ENCODE measurements around the gene COQ8B. TPM values are rescaled to one million over a fixed set of nuclear protein-coding genes. Genes with fewer than 3 reads are reported as not detected.
A peak's percentile ranks its signal among the peaks of the same experiment; 100 is the strongest.

COQ8B gene
- total and polyA plus RNA-seq, 2 donors (not counting 1 experiment from before 2014, with no cell fraction given), result 58.9 to 62.6 TPM

DNA sequence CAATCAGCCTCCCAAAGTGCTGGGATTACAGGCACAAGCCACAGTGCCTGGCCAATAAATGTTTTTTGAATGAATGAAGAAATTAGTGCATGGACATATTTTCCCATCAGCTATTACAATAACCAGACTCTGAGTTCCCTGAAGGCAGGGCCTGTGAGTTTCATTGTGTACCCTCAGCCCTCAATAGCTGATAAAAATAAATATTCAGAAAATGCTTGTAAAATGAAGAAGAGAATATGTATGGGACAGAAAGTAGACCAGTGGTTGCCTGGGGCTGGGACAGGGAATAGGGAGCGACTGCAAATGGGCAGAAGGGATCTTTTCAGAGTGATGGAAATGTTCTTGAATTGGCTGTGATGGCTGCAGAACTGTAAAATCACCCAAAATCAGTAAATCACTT lies 55.1 kb downstream of the COQ8B start:
- H3K4me3 Mint-ChIP-seq, result no peak overlapping the region
- H3K27me3 ChIP-seq (replicated peaks in 1 of 4; ENCODE audit: control extremely low read depth in 1 of 4, control insufficient read depth in 3 of 4, insufficient read depth in 4 of 4, low read length in 3 of 4), result no peaks in the 10 kb centered on the region
- no peaks in the 10 kb centered on the region for H3K9me3 ChIP-seq (ENCODE audit: control extremely low read depth in 1 of 3, control insufficient read depth in 2 of 3, insufficient read depth in 1 of 3, low read length in 2 of 3)
- no peak overlapping the region for H3K9ac ChIP-seq (ENCODE audit: low read length)
- ATAC-seq (ENCODE audit: low read depth) (no peak), DNase-seq (no peak)
- H3K4me1 Mint-ChIP-seq, result peaks cover 19% of the 10 kb centered on the region
- no peaks in the 10 kb centered on the region for H3K36me3 ChIP-seq (replicated peaks in 1 of 2; ENCODE audit: control extremely low read depth in 1 of 2, control insufficient read depth in 1 of 2, extremely low read depth in 1 of 2, insufficient read depth in 2 of 2, low read length in 1 of 2)
- H3K27ac ChIP-seq (ENCODE audit: low read length in 2 of 2), result peak overlapping the region in 1 of 2 donors; percentile 12
- POLR2A ChIA-PET, result interaction anchor here (0.6 to 1.1 kb wide), 2 partner anchors 89 to 432 kb away, joined by 8 to 10 read pairs; partner anchors contain the start of gene SNRPA
- H3K4me3 ChIP-seq (ENCODE audit: control extremely low read depth in 1 of 5, extremely low read depth in 1 of 5, insufficient read depth in 1 of 5, low read depth in 2 of 5, low read length in 4 of 5), result no peak overlapping the region
- no peak overlapping the region for H3K27ac Mint-ChIP-seq
- CTCF ChIA-PET, result interaction anchor here (0.7 to 4.6 kb wide), 12 partner anchors 26 to 483 kb away, joined by 3 to 117 read pairs (median 8); partner anchors contain the start of genes ACTMAP, EGLN2, NUMBL and RAB4B
- no peaks in the 10 kb centered on the region for H3K27me3 Mint-ChIP-seq
- TF ChIP-seq, protein P1, sequence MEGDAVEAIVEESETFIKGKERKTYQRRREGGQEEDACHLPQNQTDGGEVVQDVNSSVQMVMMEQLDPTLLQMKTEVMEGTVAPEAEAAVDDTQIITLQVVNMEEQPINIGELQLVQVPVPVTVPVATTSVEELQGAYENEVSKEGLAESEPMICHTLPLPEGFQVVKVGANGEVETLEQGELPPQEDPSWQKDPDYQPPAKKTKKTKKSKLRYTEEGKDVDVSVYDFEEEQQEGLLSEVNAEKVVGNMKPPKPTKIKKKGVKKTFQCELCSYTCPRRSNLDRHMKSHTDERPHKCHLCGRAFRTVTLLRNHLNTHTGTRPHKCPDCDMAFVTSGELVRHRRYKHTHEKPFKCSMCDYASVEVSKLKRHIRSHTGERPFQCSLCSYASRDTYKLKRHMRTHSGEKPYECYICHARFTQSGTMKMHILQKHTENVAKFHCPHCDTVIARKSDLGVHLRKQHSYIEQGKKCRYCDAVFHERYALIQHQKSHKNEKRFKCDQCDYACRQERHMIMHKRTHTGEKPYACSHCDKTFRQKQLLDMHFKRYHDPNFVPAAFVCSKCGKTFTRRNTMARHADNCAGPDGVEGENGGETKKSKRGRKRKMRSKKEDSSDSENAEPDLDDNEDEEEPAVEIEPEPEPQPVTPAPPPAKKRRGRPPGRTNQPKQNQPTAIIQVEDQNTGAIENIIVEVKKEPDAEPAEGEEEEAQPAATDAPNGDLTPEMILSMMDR (IDR thresholded peaks at IDR 0.05), result no peak
- TF ChIP-seq EZH2 (IDR thresholded peaks at IDR 0.05; ENCODE audit: borderline replicate concordance, insufficient read depth, low read depth, low read length, poor library complexity, severe bottlenecking), result no peak
- peaks cover 11 to 15% of the 10 kb centered on the region in 2 donors for H3K4me1 ChIP-seq (ENCODE audit: control insufficient read depth in 2 of 2, insufficient read depth in 2 of 2, low read length in 2 of 2)
- H3K9me3 Mint-ChIP-seq (ENCODE audit: insufficient read depth), result no peaks in the 10 kb centered on the region
- no peaks in the 10 kb centered on the region for H4K20me1 ChIP-seq (ENCODE audit: control insufficient read depth, insufficient read depth, low read length, poor library complexity, severe bottlenecking)
- intact Hi-C loops (cut with micrococcal nuclease), result loop anchor here (1.0 kb wide), 1 partner anchor 601 kb away; no protein-coding TSS in a partner anchor
- WGBS (ENCODE audit: insufficient coverage), result no CpG with 5 or more reads among the region's 1 CpG
- no peak overlapping the region for H2AFZ ChIP-seq (ENCODE audit: insufficient read depth, low read depth, low read length, poor library complexity, severe bottlenecking)
- H3K4me2 ChIP-seq (replicated peaks; ENCODE audit: low read depth, low read length, poor library complexity, severe bottlenecking), result no peak overlapping the region
- H3K79me2 ChIP-seq (ENCODE audit: control insufficient read depth, insufficient read depth, low read length), result no peaks in the 10 kb centered on the region

DNA sequence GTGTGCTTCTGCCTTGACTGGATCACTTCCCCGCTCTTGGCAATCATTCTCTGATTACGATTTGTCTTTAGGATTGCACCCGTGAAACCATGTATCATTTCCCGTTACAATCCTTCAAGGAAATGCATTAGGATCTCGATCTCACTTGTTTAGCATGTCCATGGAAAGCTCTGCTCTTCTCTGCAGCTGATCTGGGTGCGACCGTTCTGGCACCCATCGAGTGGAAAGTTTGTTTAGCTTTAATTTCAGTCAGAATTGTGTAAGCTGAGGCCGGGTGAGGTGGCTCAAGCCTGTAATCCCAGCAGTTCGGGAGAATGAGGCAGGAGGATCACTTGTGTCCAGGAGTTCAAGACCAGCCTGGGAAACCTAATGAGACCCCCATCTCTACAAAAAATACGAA lies 57.1 kb downstream of the COQ8B start:
- Histone ChIP-seq H3K4me2 (replicated peaks; ENCODE audit: low read depth, low read length, poor library complexity, severe bottlenecking) (no peak overlapping the region), H3K79me2 (ENCODE audit: control insufficient read depth, insufficient read depth, low read length) (no peaks in the 10 kb centered on the region), H3K9me3 (ENCODE audit: control extremely low read depth in 1 of 3, control insufficient read depth in 2 of 3, insufficient read depth in 1 of 3, low read length in 2 of 3) (no peaks in the 10 kb centered on the region), H3K36me3 (replicated peaks in 1 of 2; ENCODE audit: control extremely low read depth in 1 of 2, control insufficient read depth in 1 of 2, extremely low read depth in 1 of 2, insufficient read depth in 2 of 2, low read length in 1 of 2) (no peaks in the 10 kb centered on the region), H2AFZ (ENCODE audit: insufficient read depth, low read depth, low read length, poor library complexity, severe bottlenecking) (no peak overlapping the region), H3K4me1 (ENCODE audit: control insufficient read depth in 2 of 2, insufficient read depth in 2 of 2, low read length in 2 of 2) (peaks cover 11 to 15% of the 10 kb centered on the region in 2 donors), H3K27me3 (replicated peaks in 1 of 4; ENCODE audit: control extremely low read depth in 1 of 4, control insufficient read depth in 3 of 4, insufficient read depth in 4 of 4, low read length in 3 of 4) (peaks cover 0 to 3% (median 0%) of the 10 kb centered on the region in 4 experiments), H3K4me3 (ENCODE audit: control extremely low read depth in 1 of 5, extremely low read depth in 1 of 5, insufficient read depth in 1 of 5, low read depth in 2 of 5, low read length in 4 of 5) (no peak overlapping the region), H3K9ac (ENCODE audit: low read length) (no peak overlapping the region), H3K27ac (ENCODE audit: low read length in 2 of 2) (no peak overlapping the region), H4K20me1 (ENCODE audit: control insufficient read depth, insufficient read depth, low read length, poor library complexity, severe bottlenecking) (no peaks in the 10 kb centered on the region)
- CTCF ChIA-PET, result interaction anchor here (0.8 kb wide), 1 partner anchor 160 kb away, joined by 5 read pairs; no protein-coding TSS in a partner anchor
- POLR2A ChIA-PET, result no interaction called here
- H3K4me3 Mint-ChIP-seq, result no peak overlapping the region
- ATAC-seq (ENCODE audit: low read depth) (no peak), DNase-seq (no peak)
- H3K4me1 Mint-ChIP-seq, result peaks cover 19% of the 10 kb centered on the region
- H3K27ac Mint-ChIP-seq, result no peak overlapping the region
- intact Hi-C loops (cut with micrococcal nuclease), result no loop called here
- no peaks in the 10 kb centered on the region for H3K9me3 Mint-ChIP-seq (ENCODE audit: insufficient read depth)
- 94% methylated on average over 11 of the region's 11 CpGs for whole genome bisulfite sequencing (ENCODE audit: insufficient coverage)
- H3K27me3 Mint-ChIP-seq, result no peaks in the 10 kb centered on the region
- TF ChIP-seq, protein P1 (IDR thresholded peaks at IDR 0.05), result no peak
- no peak for TF ChIP-seq EZH2 (IDR thresholded peaks at IDR 0.05; ENCODE audit: borderline replicate concordance, insufficient read depth, low read depth, low read length, poor library complexity, severe bottlenecking)
